Erythroblast (primary cell): ENCODE data around the gene ICA1.

Experiments
- GATA1 ChIP-seq: IDR thresholded peaks from 2 replicates; pipeline ENCODE4 v1.6.1; 2011; ENCODE audit warnings: low read depth, mild to moderate bottlenecking, control low read depth, low read length, moderate library complexity
- POLR2A ChIP-seq: IDR thresholded peaks from 2 replicates; pipeline ENCODE4 v1.6.1; 2011; ENCODE audit warnings: mild to moderate bottlenecking, low read length

GRCh38 chr7:8200316-8200715 is 61.7 kb downstream of the ICA1 start:
- TF ChIP-seq POLR2A = no peak
- TF ChIP-seq GATA1 = no peak
